ENCODE measurements around the gene FBXO48.
A peak's percentile ranks its signal among the peaks of the same experiment; 100 is the strongest.

Gene FBXO48

DNA sequence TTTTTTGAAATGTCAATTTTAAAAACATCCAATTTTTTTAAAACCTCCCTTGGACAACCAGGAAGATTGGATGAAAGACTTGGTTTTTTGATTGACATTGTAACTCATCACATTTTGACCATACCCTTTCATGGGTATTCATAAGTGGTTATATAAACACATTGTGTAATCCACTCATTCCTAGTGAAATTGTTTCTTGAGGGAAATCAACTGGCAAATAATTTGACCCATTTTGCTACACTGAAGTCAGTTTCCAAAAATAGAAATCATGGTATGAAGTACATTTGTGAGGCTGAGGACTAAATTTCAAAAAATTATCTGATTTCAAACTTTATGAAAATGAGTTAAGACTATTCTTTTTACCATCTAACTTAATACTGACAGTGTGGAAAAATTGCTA is 31.5 kb downstream of the FBXO48 start:
- Histone ChIP-seq H3K4me3 (ENCODE audit: low read depth, low read length, poor library complexity, severe bottlenecking) (no peak overlapping the region), H3F3A (ENCODE audit: insufficient read depth, low read length) (no peaks in the 10 kb centered on the region), H3K4me2 (ENCODE audit: low read length) (no peak overlapping the region), H3K9me2 (ENCODE audit: low read depth, low read length) (no peaks in the 10 kb centered on the region), H4K20me1 (ENCODE audit: insufficient read depth, low read length) (no peaks in the 10 kb centered on the region), H3K4me1 (ENCODE audit: insufficient read depth, low read length, severe bottlenecking) (peaks cover 41% of the 10 kb centered on the region), H3K27me3 (ENCODE audit: insufficient read depth, low read length) (no peaks in the 10 kb centered on the region), H3K9me3 (ENCODE audit: low read length) (peaks cover 15% of the 10 kb centered on the region), H3K27ac (ENCODE audit: low read depth, low read length, poor library complexity, severe bottlenecking) (no peak overlapping the region), H3K79me2 (ENCODE audit: insufficient read depth, low read length) (no peaks in the 10 kb centered on the region), H3K36me3 (ENCODE audit: insufficient read depth, low read length) (no peaks in the 10 kb centered on the region), H2AFZ (ENCODE audit: low read length) (peak overlapping the region; percentile 13; the same call in 1 of the 2 replicates), H3K9ac (ENCODE audit: low read length) (no peak overlapping the region)
- TF ChIP-seq, protein P1, sequence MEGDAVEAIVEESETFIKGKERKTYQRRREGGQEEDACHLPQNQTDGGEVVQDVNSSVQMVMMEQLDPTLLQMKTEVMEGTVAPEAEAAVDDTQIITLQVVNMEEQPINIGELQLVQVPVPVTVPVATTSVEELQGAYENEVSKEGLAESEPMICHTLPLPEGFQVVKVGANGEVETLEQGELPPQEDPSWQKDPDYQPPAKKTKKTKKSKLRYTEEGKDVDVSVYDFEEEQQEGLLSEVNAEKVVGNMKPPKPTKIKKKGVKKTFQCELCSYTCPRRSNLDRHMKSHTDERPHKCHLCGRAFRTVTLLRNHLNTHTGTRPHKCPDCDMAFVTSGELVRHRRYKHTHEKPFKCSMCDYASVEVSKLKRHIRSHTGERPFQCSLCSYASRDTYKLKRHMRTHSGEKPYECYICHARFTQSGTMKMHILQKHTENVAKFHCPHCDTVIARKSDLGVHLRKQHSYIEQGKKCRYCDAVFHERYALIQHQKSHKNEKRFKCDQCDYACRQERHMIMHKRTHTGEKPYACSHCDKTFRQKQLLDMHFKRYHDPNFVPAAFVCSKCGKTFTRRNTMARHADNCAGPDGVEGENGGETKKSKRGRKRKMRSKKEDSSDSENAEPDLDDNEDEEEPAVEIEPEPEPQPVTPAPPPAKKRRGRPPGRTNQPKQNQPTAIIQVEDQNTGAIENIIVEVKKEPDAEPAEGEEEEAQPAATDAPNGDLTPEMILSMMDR (IDR thresholded peaks at IDR 0.05; ENCODE audit: low read length), result no peak
- TF ChIP-seq EZH2 (IDR thresholded peaks at IDR 0.05; ENCODE audit: borderline replicate concordance, low read length), result no peak

DNA sequence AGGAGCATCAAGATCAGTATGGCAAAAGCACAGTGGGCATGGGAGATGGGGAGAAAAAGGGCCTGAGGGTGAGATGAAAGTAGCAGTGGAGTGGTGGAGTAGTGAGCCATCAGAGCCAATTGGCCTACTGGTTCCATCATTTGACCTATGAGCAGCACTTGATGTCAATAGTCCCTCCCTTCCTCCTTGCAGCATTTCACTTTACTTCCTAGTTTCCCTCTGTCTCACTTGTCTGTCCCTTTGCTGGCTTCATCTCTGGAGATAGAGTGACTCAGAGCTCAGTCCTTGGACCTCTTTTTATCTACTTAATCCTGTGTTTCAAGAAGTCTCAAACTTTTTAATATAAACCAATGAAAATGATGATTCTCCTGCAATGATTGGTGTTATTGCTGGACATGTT is 32.1 kb downstream of the FBXO48 start:
- Histone ChIP-seq H3K36me3 (ENCODE audit: insufficient read depth, low read length) (no peaks in the 10 kb centered on the region), H3K9me3 (ENCODE audit: low read length) (peaks cover 15% of the 10 kb centered on the region), H4K20me1 (ENCODE audit: insufficient read depth, low read length) (no peaks in the 10 kb centered on the region), H3K9me2 (ENCODE audit: low read depth, low read length) (no peaks in the 10 kb centered on the region), H3K27me3 (ENCODE audit: insufficient read depth, low read length) (no peaks in the 10 kb centered on the region), H3K4me3 (ENCODE audit: low read depth, low read length, poor library complexity, severe bottlenecking) (no peak overlapping the region), H2AFZ (ENCODE audit: low read length) (no peak overlapping the region), H3K27ac (ENCODE audit: low read depth, low read length, poor library complexity, severe bottlenecking) (no peak overlapping the region), H3F3A (ENCODE audit: insufficient read depth, low read length) (no peaks in the 10 kb centered on the region), H3K4me2 (ENCODE audit: low read length) (no peak overlapping the region), H3K9ac (ENCODE audit: low read length) (no peak overlapping the region), H3K4me1 (ENCODE audit: insufficient read depth, low read length, severe bottlenecking) (peaks cover 35% of the 10 kb centered on the region), H3K79me2 (ENCODE audit: insufficient read depth, low read length) (no peaks in the 10 kb centered on the region)
- TF ChIP-seq, protein P1 (IDR thresholded peaks at IDR 0.05; ENCODE audit: low read length), result no peak
- TF ChIP-seq EZH2 (IDR thresholded peaks at IDR 0.05; ENCODE audit: borderline replicate concordance, low read length), result no peak

DNA sequence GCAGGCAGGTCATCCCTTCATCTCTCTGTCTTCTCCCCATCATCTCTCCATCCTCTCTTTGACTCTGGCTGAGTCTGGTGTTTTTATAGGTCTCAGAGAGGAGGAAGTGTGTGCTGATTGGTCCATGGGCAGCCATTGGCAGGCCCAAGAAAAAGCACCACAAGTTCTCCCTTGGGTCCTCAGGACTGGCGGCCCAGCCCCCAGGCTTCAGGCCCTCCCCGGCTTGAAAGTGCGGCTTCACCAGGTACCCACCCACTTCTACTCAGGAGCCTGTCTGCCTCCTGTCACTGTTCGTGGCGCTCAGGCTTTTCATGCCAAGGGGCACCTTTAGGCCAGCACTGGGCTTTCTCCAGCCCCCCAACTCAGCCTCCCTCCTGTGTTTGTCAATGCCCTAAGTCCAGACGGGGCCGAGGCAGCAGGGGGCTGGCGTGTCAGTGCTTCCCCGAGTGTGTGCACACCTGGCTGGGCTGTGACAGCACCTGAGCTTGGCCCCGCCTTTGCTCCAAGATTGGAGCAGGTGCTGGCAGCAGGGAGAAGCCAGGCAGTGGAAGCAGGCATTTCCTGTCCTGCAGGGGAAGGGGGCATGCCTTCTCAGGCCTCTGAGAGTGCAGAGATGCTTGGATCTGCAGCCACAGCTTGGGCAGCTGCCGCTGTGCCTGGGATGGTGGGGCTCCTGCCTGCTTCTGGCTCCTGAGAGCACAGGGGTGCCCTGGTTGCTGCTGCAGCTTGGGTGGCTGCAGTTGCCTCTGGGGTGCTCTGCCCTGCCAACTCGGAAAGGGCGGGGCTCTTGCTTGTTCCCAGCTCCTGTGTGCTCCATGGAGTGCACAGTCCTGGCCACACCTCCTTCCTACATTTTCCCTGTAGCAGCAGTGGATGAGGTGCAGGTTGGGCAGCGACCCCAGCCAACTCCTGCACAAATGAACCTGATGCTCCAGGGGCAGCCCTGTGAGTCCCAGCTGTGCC is 34.1 kb downstream of the FBXO48 start:
- Histone ChIP-seq H3K36me3 (ENCODE audit: insufficient read depth, low read length) (no peaks in the 10 kb centered on the region), H3K4me3 (ENCODE audit: low read depth, low read length, poor library complexity, severe bottlenecking) (no peak overlapping the region), H3F3A (ENCODE audit: insufficient read depth, low read length) (no peaks in the 10 kb centered on the region), H3K27ac (ENCODE audit: low read depth, low read length, poor library complexity, severe bottlenecking) (no peak overlapping the region), H3K9me2 (ENCODE audit: low read depth, low read length) (no peaks in the 10 kb centered on the region), H3K79me2 (ENCODE audit: insufficient read depth, low read length) (no peaks in the 10 kb centered on the region), H3K9me3 (ENCODE audit: low read length) (peaks cover 15% of the 10 kb centered on the region), H3K27me3 (ENCODE audit: insufficient read depth, low read length) (no peaks in the 10 kb centered on the region), H3K4me2 (ENCODE audit: low read length) (no peak overlapping the region), H4K20me1 (ENCODE audit: insufficient read depth, low read length) (no peaks in the 10 kb centered on the region), H2AFZ (ENCODE audit: low read length) (no peak overlapping the region), H3K9ac (ENCODE audit: low read length) (no peak overlapping the region), H3K4me1 (ENCODE audit: insufficient read depth, low read length, severe bottlenecking) (peaks cover 29% of the 10 kb centered on the region)
- no peak for TF ChIP-seq EZH2 (IDR thresholded peaks at IDR 0.05; ENCODE audit: borderline replicate concordance, low read length)
- TF ChIP-seq, protein P1 (IDR thresholded peaks at IDR 0.05; ENCODE audit: low read length), result no peak
